ENCODE results near the gene SPIC. TPM values are rescaled to one million over a fixed set of nuclear protein-coding genes. Genes with fewer than 3 reads are reported as not detected.

Gene SPIC
- total RNA-seq, 2 donors from 2014 or later = not detected

- intact Hi-C loops (cut with DNase I) = no loop called here
- Histone ChIP-seq H3K9ac (ENCODE audit: low read depth in 2 of 2, low read length in 2 of 2) (no peak overlapping the region), H3K27ac (no peak overlapping the region), H3K4me1 (no peaks in the 10 kb centered on the region), H3K36me3 (no peaks in the 10 kb centered on the region), H3K27me3 (no peaks in the 10 kb centered on the region), H3K9me3 (no peaks in the 10 kb centered on the region), H3K4me3 (no peak overlapping the region)
- no peak for DNase-seq
- no peak for TF ChIP-seq CTCF (IDR thresholded peaks at IDR 0.05)
Observed at GRCh38 chr12:101491329-101491728, 16.2 kb downstream of the SPIC start.

- Histone ChIP-seq H3K9me3 (no peaks in the 10 kb centered on the region), H3K36me3 (no peaks in the 10 kb centered on the region), H3K27me3 (no peaks in the 10 kb centered on the region), H3K4me1 (no peaks in the 10 kb centered on the region), H3K27ac (no peak overlapping the region), H3K4me3 (no peak overlapping the region), H3K9ac (ENCODE audit: low read depth in 2 of 2, low read length in 2 of 2) (no peak overlapping the region)
- TF ChIP-seq CTCF (IDR thresholded peaks at IDR 0.05) = no peak
- intact Hi-C loops (cut with DNase I) = no loop called here
- no peak for DNase-seq
Observed at GRCh38 chr12:101493556-101493955, 18.4 kb downstream of the SPIC start.

GRCh38 chr12:101498252-101498651 is 23.1 kb downstream of the SPIC start:
- no peak for DNase-seq
- Histone ChIP-seq H3K4me1 (peaks cover 8% of the 10 kb centered on the region), H3K36me3 (no peaks in the 10 kb centered on the region), H3K27me3 (no peaks in the 10 kb centered on the region), H3K9ac (ENCODE audit: low read depth in 2 of 2, low read length in 2 of 2) (no peak overlapping the region), H3K4me3 (no peak overlapping the region), H3K9me3 (no peaks in the 10 kb centered on the region), H3K27ac (no peak overlapping the region)
- intact Hi-C loops (cut with DNase I) = no loop called here
- TF ChIP-seq CTCF (IDR thresholded peaks at IDR 0.05) = no peak

GRCh38 chr12:101501410-101501995 is 26.4 kb downstream of the SPIC start:
- Histone ChIP-seq H3K4me1 (peaks cover 8% of the 10 kb centered on the region), H3K9me3 (no peaks in the 10 kb centered on the region), H3K27me3 (no peaks in the 10 kb centered on the region), H3K9ac (ENCODE audit: low read depth in 2 of 2, low read length in 2 of 2) (no peak overlapping the region), H3K4me3 (no peak overlapping the region), H3K27ac (no peak overlapping the region), H3K36me3 (no peaks in the 10 kb centered on the region)
- DNase-seq = peak; percentile 46
- no peak for TF ChIP-seq CTCF (IDR thresholded peaks at IDR 0.05)
- intact Hi-C loops (cut with DNase I) = no loop called here

- Histone ChIP-seq H3K36me3 (no peaks in the 10 kb centered on the region), H3K4me1 (no peaks in the 10 kb centered on the region), H3K27me3 (no peaks in the 10 kb centered on the region), H3K9ac (ENCODE audit: low read depth in 2 of 2, low read length in 2 of 2) (no peak overlapping the region), H3K4me3 (no peak overlapping the region), H3K9me3 (no peaks in the 10 kb centered on the region), H3K27ac (no peak overlapping the region)
- intact Hi-C loops (cut with DNase I) = no loop called here
- TF ChIP-seq CTCF (IDR thresholded peaks at IDR 0.05) = no peak
- no peak for DNase-seq
Observed at GRCh38 chr12:101521136-101521535, 46.0 kb downstream of the SPIC start.
